Lower lobe of right lung (tissue), 2 donors: ENCODE results near the gene FAM53C. TPM values are rescaled to one million over a fixed set of nuclear protein-coding genes. Genes with fewer than 3 reads are reported as not detected.

ENCODE experiments used
- ATAC-seq, 2 donors: fragments of 200-7000 bp; cut with Tn5 transposase; one replicate each; pipeline ENCODE4 v1.9.1; 2020 to 2022; ENCODE audit warnings: mild to moderate bottlenecking in 2 of 2, moderate library complexity in 2 of 2
- DNase-seq: peaks from one replicate; pipeline ENCODE4 v3.0.0-alpha.2; 2020
- H3K27ac ChIP-seq: fragments of 200-600 bp; one replicate; pipeline ENCODE4 v1.8.0; 2022
- H3K27me3 ChIP-seq: fragments of 200-600 bp; one replicate; pipeline ENCODE4 v1.8.0; 2022; ENCODE audit warnings: low read depth
- H3K36me3 ChIP-seq: fragments of 200-600 bp; one replicate; pipeline ENCODE4 v1.8.0; 2022; ENCODE audit warnings: mild to moderate bottlenecking
- H3K4me1 ChIP-seq: fragments of 200-600 bp; one replicate; pipeline ENCODE4 v1.8.0; 2022
- H3K4me3 ChIP-seq: fragments of 200-600 bp; one replicate; pipeline ENCODE4 v1.8.0; 2022; ENCODE audit warnings: mild to moderate bottlenecking
- H3K9me3 ChIP-seq: fragments of 200-600 bp; one replicate; pipeline ENCODE4 v1.8.0; 2022
- CTCF ChIP-seq: fragments of 200-600 bp; IDR thresholded peaks from one replicate; pipeline ENCODE4 v1.8.0; 2022; ENCODE audit warnings: antibody characterized with exemption, mild to moderate bottlenecking
- intact Hi-C: fragments of 100-400 bp; cut with DNase I; formaldehyde crosslinking; loops from one replicate; pipeline ENCODE4 v1.11.0; 2022
- total RNA-seq: library from RNA; stranded (reverse); fragmentation: NEBNext Ultra II Directional; extraction: Animal tissue kit (Norgen Biotek cat#: 25700); gene quantifications from one replicate; pipeline ENCODE4 v1.2.1, GENCODE V29; 2021
- donor health status: DM: no; HTN: yes; CAD: no; lungs with severe emphysema.

FAM53C gene
- total RNA-seq, 1 donor from 2014 or later = 23.3 TPM

- intact Hi-C loops = no loop called here
- peaks cover 33% of the 10 kb centered on the region for H3K4me1 ChIP-seq
- ATAC-seq (peak in 1 of 2 donors; percentile 28), DNase-seq (no peak)
- H3K4me3 ChIP-seq = peak overlapping the region; percentile 93
- H3K36me3 ChIP-seq = no peaks in the 10 kb centered on the region
- TF ChIP-seq CTCF = no peak
- H3K9me3 ChIP-seq = no peaks in the 10 kb centered on the region
- no peaks in the 10 kb centered on the region for H3K27me3 ChIP-seq
- no peak overlapping the region for H3K27ac ChIP-seq
Observed at GRCh38 chr5:138354926-138355378, 16.9 kb downstream of the FAM53C start.

GRCh38 chr5:138359621-138360020 is 21.6 kb downstream of the FAM53C start:
- ATAC-seq (no peak), DNase-seq (no peak)
- intact Hi-C loops = no loop called here
- no peak for TF ChIP-seq CTCF
- Histone ChIP-seq H3K4me1 (peaks cover 44% of the 10 kb centered on the region), H3K9me3 (no peaks in the 10 kb centered on the region), H3K36me3 (no peaks in the 10 kb centered on the region), H3K27me3 (no peaks in the 10 kb centered on the region), H3K27ac (no peak overlapping the region), H3K4me3 (no peak overlapping the region)

- H3K9me3 ChIP-seq = no peaks in the 10 kb centered on the region
- no peaks in the 10 kb centered on the region for H3K27me3 ChIP-seq
- H3K4me3 ChIP-seq = no peak overlapping the region
- peaks cover 35% of the 10 kb centered on the region for H3K4me1 ChIP-seq
- no peaks in the 10 kb centered on the region for H3K36me3 ChIP-seq
- DNase-seq (no peak), ATAC-seq (no peak)
- TF ChIP-seq CTCF = no peak
- H3K27ac ChIP-seq = no peak overlapping the region
- intact Hi-C loops = no loop called here
Observed at GRCh38 chr5:138360941-138361452, 22.9 kb downstream of the FAM53C start.

GRCh38 chr5:138364576-138364975 is 26.5 kb downstream of the FAM53C start:
- Histone ChIP-seq H3K36me3 (no peaks in the 10 kb centered on the region), H3K4me1 (peaks cover 59% of the 10 kb centered on the region), H3K9me3 (no peaks in the 10 kb centered on the region), H3K27ac (no peak overlapping the region), H3K4me3 (no peak overlapping the region), H3K27me3 (no peaks in the 10 kb centered on the region)
- TF ChIP-seq CTCF = no peak
- intact Hi-C loops = no loop called here
- DNase-seq (no peak), ATAC-seq (no peak)

- no peak overlapping the region for H3K4me3 ChIP-seq
- ATAC-seq = peak in 1 of 2 donors; percentile 14
- H3K27me3 ChIP-seq = no peaks in the 10 kb centered on the region
- peaks cover 63% of the 10 kb centered on the region for H3K4me1 ChIP-seq
- H3K36me3 ChIP-seq = no peaks in the 10 kb centered on the region
- TF ChIP-seq CTCF = no peak
- intact Hi-C loops = no loop called here
- no peak overlapping the region for H3K27ac ChIP-seq
- no peak for DNase-seq
- H3K9me3 ChIP-seq = no peaks in the 10 kb centered on the region
Observed at GRCh38 chr5:138366632-138367382, 28.7 kb downstream of the FAM53C start.
